ENCODE data around the gene CMAS.
A peak's percentile ranks its signal among the peaks of the same experiment; 100 is the strongest.
"Not testable (repeated sequence)": the region's sequence is repeated elsewhere in the genome, so short reads cannot be mapped to it uniquely, and the experiment has no call there.

Gene CMAS

GRCh38 chr12:22047494-22047893 lies 1.5 kb downstream of the CMAS start:
- H3K4me3 ChIP-seq (ENCODE audit: low read depth, low read length), result peak overlapping the region; percentile 94
- TF ChIP-seq, protein P1, sequence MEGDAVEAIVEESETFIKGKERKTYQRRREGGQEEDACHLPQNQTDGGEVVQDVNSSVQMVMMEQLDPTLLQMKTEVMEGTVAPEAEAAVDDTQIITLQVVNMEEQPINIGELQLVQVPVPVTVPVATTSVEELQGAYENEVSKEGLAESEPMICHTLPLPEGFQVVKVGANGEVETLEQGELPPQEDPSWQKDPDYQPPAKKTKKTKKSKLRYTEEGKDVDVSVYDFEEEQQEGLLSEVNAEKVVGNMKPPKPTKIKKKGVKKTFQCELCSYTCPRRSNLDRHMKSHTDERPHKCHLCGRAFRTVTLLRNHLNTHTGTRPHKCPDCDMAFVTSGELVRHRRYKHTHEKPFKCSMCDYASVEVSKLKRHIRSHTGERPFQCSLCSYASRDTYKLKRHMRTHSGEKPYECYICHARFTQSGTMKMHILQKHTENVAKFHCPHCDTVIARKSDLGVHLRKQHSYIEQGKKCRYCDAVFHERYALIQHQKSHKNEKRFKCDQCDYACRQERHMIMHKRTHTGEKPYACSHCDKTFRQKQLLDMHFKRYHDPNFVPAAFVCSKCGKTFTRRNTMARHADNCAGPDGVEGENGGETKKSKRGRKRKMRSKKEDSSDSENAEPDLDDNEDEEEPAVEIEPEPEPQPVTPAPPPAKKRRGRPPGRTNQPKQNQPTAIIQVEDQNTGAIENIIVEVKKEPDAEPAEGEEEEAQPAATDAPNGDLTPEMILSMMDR (IDR thresholded peaks at IDR 0.05; ENCODE audit: low read depth, low read length), result no peak

DNA sequence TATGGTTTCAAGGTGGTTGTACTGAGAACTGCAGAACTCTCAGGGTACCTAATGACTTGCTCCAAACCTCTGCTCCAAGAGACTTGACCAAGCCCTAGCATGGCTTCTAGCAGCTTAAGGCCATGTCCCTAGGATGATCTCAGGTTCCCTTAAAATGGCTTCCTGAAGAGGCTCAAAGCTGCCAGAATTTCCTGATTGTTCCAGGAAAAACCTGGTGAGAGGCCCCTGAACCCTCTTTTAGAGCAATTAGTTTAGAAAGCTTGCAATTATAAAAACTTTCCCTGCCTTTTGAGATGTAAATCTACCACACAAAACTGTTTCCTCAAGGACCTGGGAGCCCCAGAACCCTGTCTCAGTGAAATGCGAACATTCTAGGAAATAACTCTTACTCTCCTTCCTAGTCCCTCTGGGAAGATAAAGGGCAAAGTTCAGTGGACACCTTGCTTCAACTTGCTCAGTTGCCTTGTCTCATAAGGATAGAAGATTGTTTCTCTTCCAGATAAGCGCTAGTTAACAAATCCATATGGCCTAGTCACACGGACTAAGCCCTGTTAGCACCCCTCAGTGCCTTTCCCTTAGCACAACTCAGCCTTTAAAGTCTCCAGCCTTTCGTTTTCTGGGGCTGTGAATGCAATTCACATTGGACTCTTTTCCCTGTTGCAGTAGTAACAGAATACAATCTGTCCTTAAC lies 2.5 kb downstream of the CMAS start:
- TF ChIP-seq, protein P1 (IDR thresholded peaks at IDR 0.05; ENCODE audit: low read depth, low read length), result no peak
- no peak overlapping the region for H3K4me3 ChIP-seq (ENCODE audit: low read depth, low read length)

DNA sequence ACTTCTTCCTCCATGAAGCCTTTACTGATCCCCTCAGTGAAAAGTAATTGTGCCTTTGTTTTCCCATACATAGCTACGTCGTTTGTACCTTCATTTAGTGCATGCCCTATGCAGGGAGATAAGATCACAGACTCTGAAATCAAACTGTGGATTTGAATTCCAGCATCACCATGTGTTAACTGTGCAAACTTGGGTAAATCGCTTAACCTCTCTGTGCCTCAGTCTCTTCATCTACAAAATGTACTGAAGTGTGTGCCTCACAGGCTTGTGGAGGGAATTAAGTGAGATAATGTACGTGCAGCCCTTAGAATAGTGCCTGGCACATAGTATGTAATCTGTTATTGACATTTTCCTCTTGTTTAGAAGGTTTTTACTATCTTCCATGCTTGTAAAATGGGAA lies 4.1 kb downstream of the CMAS start:
- TF ChIP-seq, protein P1 (IDR thresholded peaks at IDR 0.05; ENCODE audit: low read depth, low read length), result no peak
- no peak overlapping the region for H3K4me3 ChIP-seq (ENCODE audit: low read depth, low read length)

DNA sequence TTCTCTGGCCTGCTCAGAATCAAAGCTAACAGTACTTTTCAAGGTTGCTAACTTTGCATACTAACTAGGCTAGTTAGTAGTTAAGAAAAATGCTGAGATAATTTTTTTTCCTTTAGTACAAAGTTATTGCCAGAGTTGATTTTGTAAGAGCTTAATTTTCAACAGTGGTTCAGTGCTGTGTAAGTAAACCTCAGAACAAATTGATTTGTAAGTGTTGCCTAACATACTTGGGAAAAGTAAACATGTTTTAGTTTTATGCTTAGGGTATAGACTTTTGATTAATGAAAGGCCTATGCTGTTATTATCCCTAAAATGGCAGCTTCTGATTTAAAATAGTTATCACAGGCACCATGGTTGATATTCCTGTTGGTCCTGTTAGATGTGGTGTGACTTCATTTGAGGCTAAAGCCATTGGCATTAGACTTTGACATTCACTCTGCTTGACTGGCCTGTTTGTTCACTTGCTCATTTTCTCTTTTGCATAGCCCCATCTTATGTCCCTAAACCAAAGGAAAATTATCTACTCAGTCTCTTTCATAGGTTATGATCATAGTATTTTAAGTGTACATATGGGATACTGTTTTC lies 5.2 kb downstream of the CMAS start:
- TF ChIP-seq, protein P1 (IDR thresholded peaks at IDR 0.05; ENCODE audit: low read depth, low read length), result no peak
- H3K4me3 ChIP-seq (ENCODE audit: low read depth, low read length), result no peak overlapping the region

DNA sequence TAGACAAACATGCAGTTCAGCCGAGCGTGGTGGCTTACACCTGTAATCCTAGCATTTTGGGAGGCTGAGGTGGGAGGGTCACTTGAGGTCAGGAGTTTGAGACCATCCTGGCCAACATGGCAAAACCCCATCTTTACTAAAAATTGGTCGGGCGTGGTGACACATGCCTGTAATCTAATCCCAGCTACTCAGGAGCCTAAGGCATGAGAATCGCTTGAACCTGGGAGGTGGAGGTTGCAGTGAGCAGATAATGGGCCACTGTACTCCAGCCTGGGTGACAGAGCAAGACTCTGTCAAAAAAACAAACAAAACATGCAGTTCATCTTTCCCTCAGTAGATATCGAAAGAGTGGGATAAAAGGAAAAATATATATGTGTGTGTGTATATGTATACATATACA lies 7.0 kb downstream of the CMAS start:
- H3K4me3 ChIP-seq (ENCODE audit: low read depth, low read length), result not testable (repeated sequence)

DNA sequence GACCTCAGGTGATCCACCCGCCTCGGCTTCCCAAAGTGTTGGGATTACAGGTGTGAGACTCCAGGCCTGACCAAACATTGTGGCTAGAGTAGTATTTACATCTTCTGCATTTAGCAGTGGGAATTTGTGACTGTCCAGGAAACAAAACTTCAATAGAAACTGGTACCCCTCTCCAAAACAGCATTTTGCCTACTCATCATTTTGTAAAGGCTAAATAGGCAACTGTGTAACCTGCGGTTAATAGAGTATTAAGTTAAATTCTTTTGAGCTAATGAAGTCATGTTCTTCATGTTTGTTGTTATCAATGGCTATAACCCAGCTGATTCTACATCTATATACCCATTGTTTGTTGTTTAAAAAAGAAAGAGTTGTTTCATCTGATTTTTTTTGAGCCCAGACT lies 8.1 kb downstream of the CMAS start:
- TF ChIP-seq, protein P1 (IDR thresholded peaks at IDR 0.05; ENCODE audit: low read depth, low read length), result no peak
- no peak overlapping the region for H3K4me3 ChIP-seq (ENCODE audit: low read depth, low read length)

DNA sequence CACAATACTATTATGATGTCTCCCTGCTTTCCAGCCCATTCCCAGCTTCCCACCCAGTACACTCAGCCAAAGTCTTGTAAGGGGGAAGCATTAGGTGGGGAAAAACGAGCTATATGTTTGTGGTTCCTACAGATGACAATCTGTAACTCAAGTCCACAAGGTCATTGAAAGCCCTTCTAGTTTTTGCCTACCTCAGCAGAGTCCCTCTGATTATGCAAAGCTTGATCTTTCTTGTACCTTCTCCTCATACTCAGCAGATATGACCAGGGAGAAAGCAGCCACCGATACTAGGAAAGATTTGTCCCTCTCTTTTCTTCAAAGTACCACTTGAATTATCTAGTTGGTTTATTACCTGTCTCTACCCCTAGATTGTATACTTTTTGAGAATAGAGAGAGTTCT lies 10.6 kb downstream of the CMAS start:
- no peak overlapping the region for H3K4me3 ChIP-seq (ENCODE audit: low read depth, low read length)
- TF ChIP-seq, protein P1 (IDR thresholded peaks at IDR 0.05; ENCODE audit: low read depth, low read length), result no peak
